A673 (cell line): ENCODE measurements around the gene TENM4.

Experiments used
- CTCF ChIP-seq: fragments of 300-800, 200-600 bp; sonication (generic); conservative IDR thresholded peaks from 2 replicates; pipeline ENCODE4 v1.5.1; 2017; ENCODE audit warnings: low read depth, mild to moderate bottlenecking, antibody characterized with exemption, low read length, moderate library complexity, mixed read lengths
- EZH2 ChIP-seq: fragments of 200-600 bp; sonication (generic); IDR thresholded peaks from 2 replicates; pipeline ENCODE4 v1.6.1; 2017; ENCODE audit warnings: borderline replicate concordance, low read depth, mild to moderate bottlenecking, mixed read lengths, antibody characterized with exemption, low read length; ENCODE audit not compliant: poor library complexity, severe bottlenecking

- no peak for TF ChIP-seq CTCF
- TF ChIP-seq EZH2, result no peak
Observed at GRCh38 chr11:79371152-79371551, 69.7 kb downstream of the TENM4 start.
